HG03442 (cell line): ENCODE results near the gene PRDM16.

Source experiments
- ATAC-seq: cut with Tn5 transposase; IDR thresholded peaks from one replicate; pipeline ENCODE4 v1.9.1; 2021; ENCODE audit warnings: mild to moderate bottlenecking, moderate library complexity; ENCODE audit not compliant: unreplicated experiment

PRDM16 gene

DNA sequence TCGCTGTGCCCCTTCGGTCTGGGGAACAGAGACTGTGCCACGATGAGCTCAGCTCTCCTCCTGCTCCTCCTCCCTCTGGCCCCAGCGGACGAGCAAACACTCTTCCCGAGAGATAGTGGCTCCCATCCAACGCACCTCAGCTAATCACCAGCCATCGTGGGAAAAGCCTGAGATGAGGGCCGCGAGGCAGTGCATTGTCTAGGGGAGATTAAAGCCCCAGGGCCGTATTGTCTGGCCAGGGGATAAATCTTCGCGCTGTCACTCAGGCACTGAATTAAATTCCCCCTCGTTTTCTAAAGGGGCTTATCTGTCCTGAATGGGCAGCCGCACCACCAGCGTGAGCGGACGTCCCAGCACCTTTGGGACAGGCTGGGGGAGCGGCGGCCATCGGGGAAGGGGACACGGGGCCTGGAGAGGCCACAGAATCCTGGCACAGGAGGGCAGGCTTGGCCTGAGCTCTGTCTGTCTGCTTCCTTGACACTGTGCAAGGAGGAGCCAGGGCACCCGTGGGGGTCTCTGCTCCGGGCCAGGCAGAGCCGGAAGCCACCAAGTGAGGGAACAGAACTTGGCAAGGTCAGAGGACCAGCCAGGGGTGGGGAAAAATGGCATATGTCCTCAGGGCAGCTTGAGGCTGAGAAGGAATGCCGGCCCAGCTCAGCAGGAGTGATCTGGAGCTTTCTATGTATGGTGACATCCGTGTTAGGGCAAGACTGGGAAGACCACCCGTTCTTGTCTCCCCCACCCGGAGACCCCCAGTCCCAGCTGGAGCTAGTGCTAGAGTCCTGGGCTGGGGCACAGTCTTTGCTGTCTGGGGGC lies 32.3 kb downstream of the PRDM16 start:
- ATAC-seq: no peak

DNA sequence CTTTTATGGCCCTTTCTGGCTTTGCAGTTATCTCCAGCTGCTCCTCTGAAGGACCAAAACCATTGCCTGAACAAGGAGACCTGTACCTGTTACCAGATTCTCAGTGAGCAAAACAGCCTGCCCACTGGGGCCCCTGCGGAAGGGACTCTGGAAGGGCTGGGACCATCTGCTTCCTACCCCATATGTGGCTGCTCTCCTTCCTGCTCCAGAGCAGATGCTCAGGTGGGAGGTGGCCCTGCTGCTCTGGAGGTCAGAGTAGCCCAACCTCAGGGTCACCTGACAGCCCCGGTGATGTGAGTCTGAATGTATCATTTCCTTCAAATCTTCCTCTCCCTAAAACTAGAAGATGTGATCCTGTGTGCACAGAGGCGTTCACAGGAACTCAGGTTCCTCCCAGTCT lies 33.6 kb downstream of the PRDM16 start:
- no peak for ATAC-seq

DNA sequence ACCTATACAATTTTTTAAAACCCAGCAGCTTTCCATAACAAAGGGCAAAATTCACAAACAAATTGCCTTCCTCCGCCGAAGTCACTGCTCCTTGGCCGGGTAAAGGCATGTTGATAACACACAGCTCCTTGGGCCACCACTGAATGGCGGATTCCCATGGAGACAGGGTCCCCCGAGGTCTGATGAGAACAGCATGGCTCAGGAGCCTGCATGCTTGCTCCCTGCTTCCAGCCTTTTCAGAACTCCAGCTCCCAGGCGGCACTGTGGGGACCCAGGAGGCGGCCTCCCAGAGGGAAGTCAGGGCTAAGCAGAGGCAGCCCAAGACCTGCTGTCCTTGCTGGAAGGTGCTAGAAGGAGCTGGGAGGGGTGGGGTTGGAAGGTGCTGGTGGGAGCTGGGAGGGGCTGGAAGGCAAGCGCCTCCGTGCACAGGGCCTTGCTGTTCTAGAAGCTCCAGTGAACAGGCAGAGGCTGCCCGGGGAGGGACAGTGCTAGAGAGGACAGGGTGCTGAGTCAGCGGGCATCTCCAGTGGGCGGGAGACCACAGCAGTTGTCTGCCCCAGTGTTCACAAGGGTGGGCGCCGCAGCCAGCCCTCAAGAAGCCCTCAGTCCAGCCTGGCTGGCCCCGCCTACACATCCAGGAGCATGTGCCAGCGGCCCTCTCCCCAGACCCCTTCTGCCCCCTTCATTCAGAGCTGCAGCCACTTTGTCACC lies 35.1 kb downstream of the PRDM16 start:
- ATAC-seq: no peak

GRCh38 chr1:3105167-3105863 lies 36.3 kb downstream of the PRDM16 start:
- no peak for ATAC-seq

- ATAC-seq: no peak
Observed at GRCh38 chr1:3106216-3106615, 37.2 kb downstream of the PRDM16 start.

DNA sequence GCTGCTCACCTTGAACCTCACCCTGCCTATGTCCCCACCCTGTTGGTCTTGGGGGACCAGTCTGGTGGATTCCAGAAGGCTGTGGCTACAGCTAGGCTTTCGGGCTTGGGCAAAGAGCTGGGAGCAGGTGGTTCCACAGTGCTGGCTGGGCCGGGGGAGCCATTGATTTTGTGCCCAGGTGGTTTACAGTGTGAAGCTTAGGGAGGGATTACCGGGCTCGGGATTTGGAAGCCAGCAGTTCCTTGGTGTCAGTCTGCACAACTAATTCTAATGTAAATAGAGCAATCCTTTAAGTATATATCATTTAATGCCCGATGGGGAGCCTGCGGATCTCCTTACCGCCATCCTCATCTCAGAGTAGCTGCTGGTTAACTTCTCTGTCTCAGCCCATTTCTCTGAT lies 38.2 kb downstream of the PRDM16 start:
- no peak for ATAC-seq

GRCh38 chr1:3109355-3109754 lies 40.4 kb downstream of the PRDM16 start:
- ATAC-seq: no peak

GRCh38 chr1:3111348-3112021 lies 42.5 kb downstream of the PRDM16 start:
- no peak for ATAC-seq

- no peak for ATAC-seq
Observed at GRCh38 chr1:3112526-3112925, 43.5 kb downstream of the PRDM16 start.

GRCh38 chr1:3113047-3113740 lies 44.2 kb downstream of the PRDM16 start:
- ATAC-seq: no peak

GRCh38 chr1:3113741-3114056 lies 44.7 kb downstream of the PRDM16 start:
- ATAC-seq: no peak

- no peak for ATAC-seq
Observed at GRCh38 chr1:3114131-3114744, 45.2 kb downstream of the PRDM16 start.

DNA sequence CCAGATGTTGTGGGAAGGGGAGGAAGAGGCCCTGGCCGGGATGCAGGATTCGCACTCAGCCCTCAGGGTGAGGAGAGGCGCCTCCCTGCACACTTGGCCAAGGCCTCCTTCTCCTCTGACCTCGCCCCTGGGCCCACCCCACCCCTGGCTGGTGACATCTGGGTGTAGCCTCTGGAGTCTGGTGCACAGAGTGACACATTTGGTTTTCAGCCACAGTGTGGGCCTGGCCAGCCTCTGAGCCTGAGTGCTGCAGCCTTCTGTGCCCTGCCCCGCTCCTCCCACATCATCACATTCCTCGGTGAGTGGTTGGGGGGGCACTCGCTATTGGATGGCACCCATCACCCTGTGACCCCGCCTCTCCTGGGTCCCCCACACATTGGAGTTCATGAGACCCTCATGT lies 45.8 kb downstream of the PRDM16 start:
- ATAC-seq: no peak

GRCh38 chr1:3115275-3116149 lies 46.5 kb downstream of the PRDM16 start:
- no peak for ATAC-seq

- no peak for ATAC-seq
Observed at GRCh38 chr1:3116150-3116510, 47.1 kb downstream of the PRDM16 start.

DNA sequence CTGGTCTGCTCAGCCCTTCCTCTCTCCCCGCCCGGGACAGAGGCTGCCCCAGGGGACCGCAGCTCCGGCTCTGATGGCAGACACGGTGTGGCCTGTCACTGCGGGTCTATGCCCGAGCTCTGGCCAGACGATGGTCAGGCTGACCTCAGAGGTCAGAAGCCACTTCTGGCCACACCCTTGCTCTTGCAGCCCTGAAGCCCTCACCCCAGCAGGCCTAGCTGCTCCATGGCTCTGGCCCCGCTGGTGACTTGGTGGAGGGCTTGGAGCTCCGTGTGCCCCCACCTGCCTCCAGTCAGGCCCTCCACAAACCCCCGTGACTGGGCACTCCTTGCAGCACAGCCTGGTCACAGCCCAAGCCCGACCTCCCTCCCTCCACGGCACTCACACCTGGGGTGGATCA lies 47.6 kb downstream of the PRDM16 start:
- ATAC-seq: no peak

DNA sequence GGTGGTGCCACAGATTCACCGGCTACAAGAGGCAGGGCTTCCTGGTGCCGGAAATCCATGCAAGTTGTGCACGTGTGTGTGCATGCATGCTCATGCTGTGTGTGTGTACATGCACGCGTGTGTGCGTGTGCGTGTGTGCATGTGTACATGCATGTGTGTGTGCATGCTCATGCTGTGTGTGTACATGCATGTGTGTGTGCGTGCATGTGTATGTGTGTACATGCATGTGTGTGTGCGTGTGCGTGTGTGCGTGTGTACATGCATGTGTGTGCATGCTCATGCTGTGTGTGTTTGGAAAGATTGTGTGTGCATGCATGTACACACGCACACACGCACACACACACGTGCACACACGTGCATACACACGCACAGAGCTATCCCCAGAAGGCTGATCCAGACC lies 48.9 kb downstream of the PRDM16 start:
- no peak for ATAC-seq

GRCh38 chr1:3119061-3119460 lies 50.1 kb downstream of the PRDM16 start:
- no peak for ATAC-seq

GRCh38 chr1:3119725-3120124 lies 50.7 kb downstream of the PRDM16 start:
- ATAC-seq: no peak

DNA sequence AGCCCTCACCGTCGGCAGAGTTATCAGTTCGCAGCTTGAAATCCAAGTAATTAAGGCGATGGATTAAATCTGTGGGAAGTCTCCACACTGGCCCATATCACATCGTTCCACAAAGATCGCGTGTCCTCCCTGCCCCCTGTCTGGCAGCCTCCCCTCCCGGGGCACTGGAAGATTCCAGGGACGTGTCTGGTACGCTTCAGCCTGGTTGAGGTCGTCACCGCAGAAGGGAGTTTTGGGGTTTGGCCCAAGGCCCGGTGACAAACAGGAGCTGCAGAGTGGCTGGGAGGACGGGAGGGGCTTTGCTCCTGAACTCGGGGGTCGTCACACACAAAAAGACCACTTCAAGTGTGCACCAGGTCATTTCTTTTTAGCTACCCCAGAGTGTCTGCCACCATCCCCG lies 51.1 kb downstream of the PRDM16 start:
- ATAC-seq: no peak
